ENCODE data around the gene DYRK1A.
A peak's percentile ranks its signal among the peaks of the same experiment; 100 is the strongest.

The DYRK1A gene

DNA sequence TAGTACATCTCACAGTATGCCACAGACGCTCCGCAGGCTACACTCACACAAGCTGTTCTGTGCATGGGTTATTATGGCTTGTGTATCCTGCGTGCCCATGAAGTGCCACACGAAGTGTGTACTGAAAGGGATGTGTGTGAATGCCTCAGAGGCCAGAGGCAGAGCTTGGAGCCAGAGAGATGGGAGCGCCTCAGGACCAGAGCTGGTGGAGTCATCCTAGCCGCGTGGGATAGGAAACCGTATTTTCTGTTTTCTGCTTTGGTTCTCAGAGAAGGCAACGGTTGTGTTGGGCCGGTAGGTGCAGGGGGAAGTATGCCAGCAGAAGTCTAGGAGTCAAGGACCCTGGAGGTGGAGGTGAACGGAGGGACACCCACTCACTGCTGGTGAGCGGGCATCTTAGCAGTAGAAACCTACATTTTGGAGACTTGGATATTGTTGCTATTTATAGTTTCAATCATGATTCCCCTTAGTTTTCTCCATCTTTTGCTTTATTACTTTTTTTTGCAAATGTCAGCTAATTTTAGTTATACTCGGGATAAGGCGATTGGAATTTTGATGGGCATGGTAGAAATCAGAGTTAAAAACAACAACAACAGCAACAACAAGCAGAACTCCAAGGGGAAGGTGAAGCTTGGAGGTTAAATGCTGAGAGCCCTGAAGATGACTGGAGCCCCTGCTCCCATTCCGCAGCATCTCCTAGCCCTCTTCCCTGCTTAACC is 188.2 kb downstream of the DYRK1A start:
- DNase-seq = no peak

- DNase-seq = no peak
Observed at GRCh38 chr21:37555672-37556261, 189.2 kb downstream of the DYRK1A start.

DNA sequence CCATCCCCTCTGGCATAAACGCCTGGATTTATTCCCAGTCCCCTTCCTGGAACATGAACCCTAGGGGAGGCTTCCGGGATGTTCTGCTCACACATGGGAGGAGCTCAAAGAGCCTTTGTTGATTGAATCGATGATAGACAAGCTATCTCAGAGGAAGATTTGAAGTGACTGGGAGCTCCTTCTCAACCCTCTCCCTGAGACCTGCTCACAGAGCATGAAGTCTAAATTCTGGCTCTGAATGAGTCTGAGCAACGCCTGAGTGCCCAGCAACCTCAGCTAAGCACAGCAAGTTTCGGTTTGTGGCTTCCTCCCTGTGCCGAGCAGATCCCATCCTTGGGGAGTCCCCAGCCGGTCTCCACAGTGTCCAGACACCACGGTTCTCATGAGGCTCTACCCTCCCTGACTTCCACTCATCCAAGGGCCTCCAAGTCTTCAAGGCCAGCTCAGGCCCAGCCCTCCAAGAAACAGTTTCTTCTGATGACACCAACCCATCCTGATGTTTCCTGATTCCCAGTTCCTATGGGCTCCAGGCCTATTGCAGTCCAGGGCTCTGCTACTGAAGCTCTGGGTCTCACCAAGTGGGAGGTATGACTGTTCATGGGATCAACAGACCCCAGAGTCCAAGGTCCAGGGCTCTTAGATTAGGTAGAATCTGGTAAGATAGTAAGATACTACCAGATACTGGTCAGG is 190.8 kb downstream of the DYRK1A start:
- DNase-seq = no peak

DNA sequence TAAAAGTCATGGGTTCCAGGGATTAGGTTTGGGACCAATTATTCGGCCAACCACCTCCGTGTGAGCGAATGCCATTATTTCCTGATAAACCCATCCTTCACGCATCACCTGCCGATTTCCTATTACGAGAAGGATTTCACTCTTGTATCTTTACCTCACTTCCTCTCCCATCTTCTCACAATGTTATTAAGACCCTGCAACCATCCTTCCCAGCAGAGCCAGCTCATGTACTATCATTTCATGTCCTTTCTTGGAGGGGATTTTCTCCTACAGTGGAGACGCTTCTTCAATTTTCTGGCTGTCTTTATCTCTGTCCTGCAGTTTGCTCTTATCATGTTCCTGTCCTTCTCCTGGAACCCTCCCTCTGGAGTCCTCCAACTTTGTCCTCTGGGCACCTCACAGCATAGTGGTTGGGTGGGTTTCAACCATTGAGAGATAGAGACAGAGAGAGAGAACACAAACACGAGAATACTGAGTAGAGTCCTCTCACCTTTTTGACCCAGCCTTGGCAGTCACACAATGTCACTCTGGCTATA is 192.2 kb downstream of the DYRK1A start:
- DNase-seq = no peak

GRCh38 chr21:37560385-37560784 is 193.8 kb downstream of the DYRK1A start:
- no peak for DNase-seq

DNA sequence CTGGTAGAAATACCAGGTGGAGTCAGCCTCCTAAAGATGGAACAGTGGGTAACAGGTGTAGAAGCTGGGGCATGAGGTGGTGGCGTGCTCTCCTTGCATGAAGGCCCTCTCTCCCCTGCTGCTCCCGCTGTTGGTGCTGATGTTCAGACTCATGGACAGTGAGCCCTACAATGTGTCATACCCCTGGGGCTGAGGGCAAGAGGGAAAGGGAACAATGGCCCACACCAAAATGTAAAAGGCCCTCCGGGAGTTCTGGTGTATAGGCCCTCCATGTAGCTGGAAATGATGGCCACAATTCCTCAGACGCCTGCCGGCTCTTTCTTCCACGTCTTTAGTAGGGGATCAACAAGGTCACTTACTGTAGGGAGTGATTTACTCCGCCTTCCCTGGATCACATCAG is 194.9 kb downstream of the DYRK1A start:
- DNase-seq = no peak

GRCh38 chr21:37561941-37562919 is 195.7 kb downstream of the DYRK1A start:
- DNase-seq = no peak

- peak; percentile 35 for DNase-seq
Observed at GRCh38 chr21:37562920-37563640, 196.5 kb downstream of the DYRK1A start.

DNA sequence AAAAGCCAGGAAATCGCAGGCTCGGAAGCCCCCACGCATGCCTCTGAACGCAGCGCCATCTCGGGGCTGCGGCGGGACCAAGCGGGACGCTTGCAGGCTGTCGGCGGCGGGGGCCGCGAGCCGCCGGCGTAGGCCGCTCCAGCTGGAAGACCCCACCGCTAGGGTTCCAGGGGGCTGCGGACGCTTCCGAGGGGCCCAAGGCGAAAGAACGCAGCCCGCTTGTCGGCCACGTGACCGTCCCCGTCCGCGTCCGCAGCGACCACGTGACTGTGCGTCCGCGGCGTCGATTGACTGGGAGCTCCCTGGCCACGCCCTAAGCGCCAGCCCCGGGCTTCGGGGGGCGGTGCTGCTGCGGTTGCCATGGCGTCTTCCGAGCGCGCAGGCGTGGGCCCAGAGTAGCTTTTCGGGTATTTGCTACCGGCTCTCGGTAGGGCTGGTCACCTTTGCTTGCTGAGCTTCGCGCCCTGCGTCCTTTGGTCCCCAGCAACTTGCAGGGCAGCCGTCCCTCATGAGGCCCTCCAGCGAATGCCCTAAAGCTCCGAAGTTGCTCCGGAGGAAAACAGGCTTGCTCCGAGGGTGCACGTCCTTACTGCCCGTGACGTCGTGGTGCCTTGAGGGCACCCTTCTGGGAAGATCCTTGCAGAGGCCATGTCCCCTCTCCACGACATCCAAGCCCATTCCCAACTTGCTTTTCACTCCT is 197.2 kb downstream of the DYRK1A start:
- DNase-seq = peak; percentile 93

GRCh38 chr21:37564341-37564923 is 197.9 kb downstream of the DYRK1A start:
- DNase-seq = peak; percentile 88

DNA sequence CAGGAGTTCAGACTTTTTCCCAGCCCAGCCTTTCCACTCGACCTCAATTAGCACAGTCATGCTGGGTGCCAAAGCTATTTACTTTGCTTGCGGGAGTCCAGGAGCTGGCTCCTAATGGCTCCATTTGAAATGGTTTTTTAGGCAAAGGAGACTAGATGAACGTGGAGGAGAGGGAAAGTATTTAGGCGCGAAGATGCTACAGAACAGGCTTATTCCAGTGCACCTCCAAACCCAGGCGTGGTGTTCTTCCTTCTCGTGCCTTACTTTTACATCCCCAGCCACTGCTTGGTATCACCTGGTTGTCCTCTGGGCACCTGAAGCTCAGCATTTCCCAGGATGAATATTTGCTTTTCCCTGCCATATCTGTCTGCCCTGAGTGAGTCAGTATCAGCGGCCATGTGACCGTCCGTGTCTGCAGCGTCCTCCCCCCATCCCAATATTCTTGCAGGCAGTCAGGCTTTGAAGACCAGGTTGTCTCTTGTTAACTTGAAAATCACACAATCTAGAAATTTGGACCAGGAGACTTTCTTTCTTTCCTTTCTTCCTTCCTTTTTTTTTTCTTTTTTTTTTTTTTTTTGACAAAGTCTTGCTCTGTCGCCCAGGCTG is 198.5 kb downstream of the DYRK1A start:
- peak; percentile 62 for DNase-seq

DNA sequence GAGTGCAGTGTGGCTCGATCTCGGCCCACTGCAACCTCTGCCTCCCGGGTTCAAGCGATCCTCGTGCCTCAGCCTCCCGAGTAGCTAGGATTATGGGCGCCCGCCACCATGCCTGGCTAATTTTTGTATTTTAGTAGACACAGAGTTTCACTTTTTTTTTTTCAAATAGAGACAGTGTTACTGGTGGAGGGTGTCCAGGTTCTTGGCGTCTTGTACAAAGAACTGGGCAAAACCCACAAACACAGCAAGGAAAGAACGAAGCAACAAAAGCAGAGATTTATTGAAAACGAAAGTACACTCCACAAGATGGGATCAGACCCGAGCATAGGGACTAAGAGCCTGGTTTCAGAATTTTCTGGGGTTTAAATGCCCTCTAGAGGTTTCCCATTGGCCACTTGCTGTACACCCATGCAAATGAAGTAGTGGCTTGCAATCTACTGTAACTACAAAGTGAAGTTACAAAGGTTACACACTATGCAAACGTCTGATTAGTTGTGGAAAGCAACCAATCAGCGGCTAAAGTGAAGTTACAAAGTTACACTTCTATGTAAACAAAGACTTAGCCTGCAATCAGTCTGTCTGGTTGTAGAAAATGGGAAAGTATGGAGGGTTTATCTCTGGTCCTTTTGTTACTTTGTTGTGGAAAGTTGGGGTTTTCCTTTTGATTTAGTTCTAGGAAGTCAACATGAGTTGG is 199.1 kb downstream of the DYRK1A start:
- no peak for DNase-seq

- no peak for DNase-seq
Observed at GRCh38 chr21:37566790-37567615, 200.4 kb downstream of the DYRK1A start.

GRCh38 chr21:37568415-37568814 is 201.8 kb downstream of the DYRK1A start:
- no peak for DNase-seq

DNA sequence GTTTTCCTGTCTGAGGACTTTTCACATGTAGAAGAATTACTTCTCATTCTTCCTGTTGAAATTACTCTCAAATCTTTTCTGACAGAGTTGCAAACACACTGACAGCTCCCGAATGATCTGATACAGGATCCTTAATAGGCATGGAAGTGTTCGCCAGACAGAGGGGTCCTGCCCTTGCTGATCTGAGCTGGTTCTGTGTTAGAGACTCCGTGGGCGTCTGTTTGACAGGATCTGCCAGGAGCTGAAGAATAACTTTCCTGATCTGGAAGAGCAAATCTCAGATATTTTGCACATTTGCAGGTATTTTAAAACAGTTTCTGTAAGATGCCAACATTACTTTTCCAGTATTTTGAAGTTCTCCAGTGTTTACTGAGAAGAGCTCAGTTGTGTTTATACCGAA is 202.3 kb downstream of the DYRK1A start:
- no peak for DNase-seq

GRCh38 chr21:37571442-37571841 is 204.9 kb downstream of the DYRK1A start:
- DNase-seq = no peak

DNA sequence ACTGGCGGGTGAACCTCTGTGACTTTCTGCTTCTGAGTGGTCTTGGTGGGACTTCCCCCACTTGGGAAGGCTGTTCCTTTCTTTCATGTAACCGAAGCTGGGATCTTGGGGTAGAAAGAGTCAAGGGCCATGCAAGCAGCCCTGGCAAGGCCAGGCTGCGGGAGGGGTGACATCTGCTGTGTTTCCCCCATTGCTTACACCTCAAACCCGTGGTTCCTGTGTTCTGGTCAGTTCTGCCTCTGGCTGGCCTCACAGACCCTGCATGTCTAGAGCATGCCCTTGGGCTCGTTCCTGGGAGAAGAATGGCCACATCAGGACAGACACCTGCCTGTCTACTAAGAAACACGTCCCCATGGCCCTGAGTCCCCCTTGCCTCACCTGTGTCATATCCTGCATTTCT is 207.7 kb downstream of the DYRK1A start:
- DNase-seq = no peak

- no peak for DNase-seq
Observed at GRCh38 chr21:37574751-37575150, 208.2 kb downstream of the DYRK1A start.

DNA sequence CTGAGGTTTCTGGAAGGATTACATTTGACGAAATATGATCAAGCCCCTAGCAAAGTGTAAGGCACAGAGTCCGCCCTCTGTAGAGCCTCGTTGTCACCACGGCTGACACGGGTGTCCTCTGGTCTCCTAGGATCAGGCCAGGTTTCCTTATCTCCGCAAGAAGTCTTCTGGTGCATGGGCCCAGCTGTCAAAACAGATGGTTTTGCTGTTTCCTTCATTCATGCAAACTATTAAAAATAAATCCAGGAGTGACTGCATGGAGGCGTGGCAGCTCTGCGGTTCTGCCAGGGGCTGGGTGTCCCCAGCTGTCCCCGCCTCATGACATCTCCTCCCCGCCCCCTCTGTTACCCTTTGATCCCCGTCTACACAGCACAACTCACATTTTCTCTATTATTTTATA is 209.0 kb downstream of the DYRK1A start:
- no peak for DNase-seq

Data from DMS153 (cell line).